NAMALWA (cell line): ENCODE results near the gene SLFN12L.
"Not testable (repeated sequence)": the region's sequence is repeated elsewhere in the genome, so short reads cannot be mapped to it uniquely, and the experiment has no call there.

Source experiments
- DNase-seq: peaks from one replicate; pipeline ENCODE4 v3.0.0-alpha.2; 2015; ENCODE audit warnings: low spot score

The SLFN12L gene

GRCh38 chr17:35537601-35538141 is at the start of gene SLFN12L:
TSS of gene SLFN12L (minus strand) at chr17:35537678. CDS start at chr17:35522364, 15,314 bp downstream.
- DNase-seq = no peak

- no peak for DNase-seq
Measured at GRCh38 chr17:35586569-35587073, 49.1 kb upstream of the SLFN12L start.

- DNase-seq = no peak
Measured at GRCh38 chr17:35584061-35584460, 46.6 kb upstream of the SLFN12L start.

GRCh38 chr17:35578929-35579432 is 41.5 kb upstream of the SLFN12L start:
- DNase-seq = peak; percentile 34

- peak; percentile 92 for DNase-seq
Measured at GRCh38 chr17:35578197-35578928, 40.9 kb upstream of the SLFN12L start, which contains the start of gene PEX12. TSS of gene PEX12 (minus strand) at chr17:35578571. CDS start at chr17:35578021, 550 bp downstream.

- DNase-seq = peak; percentile 25
Measured at GRCh38 chr17:35577830-35578196, 40.3 kb upstream of the SLFN12L start.

- no peak for DNase-seq
Measured at GRCh38 chr17:35575759-35576158, 38.3 kb upstream of the SLFN12L start.

- DNase-seq = no peak
Measured at GRCh38 chr17:35569405-35569804, 31.9 kb upstream of the SLFN12L start.

GRCh38 chr17:35568561-35568960 is 31.1 kb upstream of the SLFN12L start:
- DNase-seq = no peak

- no peak for DNase-seq
Measured at GRCh38 chr17:35566968-35567367, 29.5 kb upstream of the SLFN12L start.

- not testable (repeated sequence) for DNase-seq
Measured at GRCh38 chr17:35563181-35563580, 25.7 kb upstream of the SLFN12L start.

- no peak for DNase-seq
Measured at GRCh38 chr17:35560703-35561102, 23.2 kb upstream of the SLFN12L start, which contains the start of gene SLFN14. TSS of gene SLFN14 (minus strand) at chr17:35560819. CDS start at chr17:35558062, 2,757 bp downstream.

- no peak for DNase-seq
Measured at GRCh38 chr17:35559495-35560210, 22.2 kb upstream of the SLFN12L start.

- DNase-seq = no peak
Measured at GRCh38 chr17:35557353-35557752, 19.9 kb upstream of the SLFN12L start.

GRCh38 chr17:35555691-35556090 is 18.2 kb upstream of the SLFN12L start:
- DNase-seq = peak; percentile 47

GRCh38 chr17:35554668-35555067 is 17.2 kb upstream of the SLFN12L start:
- DNase-seq = no peak

GRCh38 chr17:35553310-35553709 is 15.8 kb upstream of the SLFN12L start:
- no peak for DNase-seq

- no peak for DNase-seq
Measured at GRCh38 chr17:35548978-35549377, 11.5 kb upstream of the SLFN12L start.

- no peak for DNase-seq
Measured at GRCh38 chr17:35548208-35548810, 10.8 kb upstream of the SLFN12L start.

GRCh38 chr17:35546487-35546886 is 9.0 kb upstream of the SLFN12L start:
- DNase-seq = no peak

- DNase-seq = no peak
Measured at GRCh38 chr17:35545150-35545549, 7.7 kb upstream of the SLFN12L start.

- DNase-seq = no peak
Measured at GRCh38 chr17:35543856-35544255, 6.4 kb upstream of the SLFN12L start.
